HEK293 (cell line): ENCODE measurements around the gene IRAK1BP1.
A peak's percentile ranks its signal among the peaks of the same experiment; 100 is the strongest.

Source experiments
- BCL11B ChIP-seq: fragments of 450-650 bp; formaldehyde crosslinking; IDR thresholded peaks from 2 replicates; pipeline ENCODE4 v1.5.1; 2016; ENCODE audit warnings: low read depth, missing biosample characterization, missing genetic modification characterization
- GLIS2 ChIP-seq: fragments of 450-650 bp; formaldehyde crosslinking; IDR thresholded peaks from 2 replicates; pipeline ENCODE4 v1.5.1; 2016; ENCODE audit warnings: missing biosample characterization, missing genetic modification characterization
- KLF1 ChIP-seq: fragments of 450-650 bp; formaldehyde crosslinking; IDR thresholded peaks from 2 replicates; pipeline ENCODE4 v1.5.1; 2016; ENCODE audit warnings: missing biosample characterization, missing genetic modification characterization
- PATZ1 ChIP-seq: fragments of 450-650 bp; formaldehyde crosslinking; IDR thresholded peaks from 2 replicates; pipeline ENCODE4 v1.5.1; 2016; ENCODE audit warnings: missing biosample characterization, missing genetic modification characterization
- PRDM10 ChIP-seq: fragments of 450-650 bp; formaldehyde crosslinking; IDR thresholded peaks from 2 replicates; pipeline ENCODE4 v1.5.1; 2016; ENCODE audit warnings: missing biosample characterization, missing genetic modification characterization
- TCF7L2 ChIP-seq: IDR thresholded peaks from 2 replicates; pipeline ENCODE4 v1.6.1; 2011; ENCODE audit warnings: low read depth, mild to moderate bottlenecking, inconsistent platforms, low read length, moderate library complexity, borderline replicate concordance
- ZBTB1 ChIP-seq: fragments of 450-650 bp; formaldehyde crosslinking; IDR thresholded peaks from 2 replicates; pipeline ENCODE4 v1.5.1; 2016; ENCODE audit warnings: missing biosample characterization, missing genetic modification characterization
- ZBTB10 ChIP-seq: fragments of 450-650 bp; formaldehyde crosslinking; IDR thresholded peaks from 2 replicates; pipeline ENCODE4 v1.5.1; 2016; ENCODE audit warnings: missing biosample characterization, missing genetic modification characterization
- ZBTB17 ChIP-seq: fragments of 450-650 bp; formaldehyde crosslinking; IDR thresholded peaks from 2 replicates; pipeline ENCODE4 v1.5.1; 2016; ENCODE audit warnings: missing biosample characterization, missing genetic modification characterization
- ZBTB44 ChIP-seq: fragments of 450-650 bp; IDR thresholded peaks from 2 replicates; pipeline ENCODE4 v1.5.1; 2018; ENCODE audit warnings: missing biosample characterization, mild to moderate bottlenecking, missing genetic modification characterization
- ZBTB8A ChIP-seq: fragments of 450-650 bp; formaldehyde crosslinking; IDR thresholded peaks from 2 replicates; pipeline ENCODE4 v1.5.1; 2016; ENCODE audit warnings: missing biosample characterization, missing genetic modification characterization
- ZNF2 ChIP-seq: fragments of 450-650 bp; formaldehyde crosslinking; IDR thresholded peaks from 2 replicates; pipeline ENCODE4 v1.5.1; 2016; ENCODE audit warnings: missing biosample characterization, missing genetic modification characterization
- ZNF221 ChIP-seq: fragments of 450-650 bp; formaldehyde crosslinking; IDR thresholded peaks from 2 replicates; pipeline ENCODE4 v1.5.1; 2017; ENCODE audit warnings: missing biosample characterization, missing genetic modification characterization, borderline replicate concordance
- ZNF274 ChIP-seq, 2 experiments: fragments of 200-500 bp in 1 of 2; fragments of 450-650 bp in 1 of 2; sonication (Bioruptor generic) in 1 of 2; formaldehyde crosslinking in 1 of 2; IDR thresholded peaks; 2 replicates each; pipeline versions ENCODE4 v1.5.1 to v1.6.1; 2014 to 2016; ENCODE audit warnings: borderline replicate concordance in 1 of 2, inconsistent platforms in 1 of 2, low read length in 1 of 2, missing biosample characterization in 1 of 2, missing genetic modification characterization in 1 of 2
- ZNF37A ChIP-seq: fragments of 450-650 bp; IDR thresholded peaks from 2 replicates; pipeline ENCODE4 v1.5.1; 2018; ENCODE audit warnings: missing biosample characterization, missing genetic modification characterization
- ZNF433 ChIP-seq: fragments of 450-650 bp; formaldehyde crosslinking; IDR thresholded peaks from 2 replicates; pipeline ENCODE4 v1.5.1; 2016; ENCODE audit warnings: missing biosample characterization, missing genetic modification characterization, low read depth
- ZNF561 ChIP-seq: fragments of 450-650 bp; IDR thresholded peaks from 2 replicates; pipeline ENCODE4 v1.5.1; 2018; ENCODE audit warnings: missing biosample characterization, missing genetic modification characterization, borderline replicate concordance
- ZNF580 ChIP-seq: fragments of 450-650 bp; formaldehyde crosslinking; IDR thresholded peaks from 2 replicates; pipeline ENCODE4 v1.5.1; 2016; ENCODE audit warnings: missing biosample characterization, missing genetic modification characterization
- ZNF660 ChIP-seq: fragments of 450-650 bp; IDR thresholded peaks from 2 replicates; pipeline ENCODE4 v1.5.1; 2018; ENCODE audit warnings: missing biosample characterization, mild to moderate bottlenecking, missing genetic modification characterization
- ZNF664 ChIP-seq: fragments of 450-650 bp; formaldehyde crosslinking; IDR thresholded peaks from 2 replicates; pipeline ENCODE4 v1.5.1; 2016; ENCODE audit warnings: missing biosample characterization, missing genetic modification characterization
- ZNF692 ChIP-seq: fragments of 450-650 bp; formaldehyde crosslinking; IDR thresholded peaks from 2 replicates; pipeline ENCODE4 v1.5.1; 2016; ENCODE audit warnings: missing biosample characterization, missing genetic modification characterization
- ZNF76 ChIP-seq: fragments of 450-650 bp; formaldehyde crosslinking; IDR thresholded peaks from 2 replicates; pipeline ENCODE4; 2016; ENCODE audit warnings: low read depth, missing biosample characterization, missing genetic modification characterization, borderline replicate concordance
- ZNF777 ChIP-seq: fragments of 450-650 bp; formaldehyde crosslinking; IDR thresholded peaks from 2 replicates; pipeline ENCODE4 v1.5.1; 2017; ENCODE audit warnings: missing biosample characterization, missing genetic modification characterization, borderline replicate concordance
- ZNF791 ChIP-seq: fragments of 450-650 bp; formaldehyde crosslinking; IDR thresholded peaks from 2 replicates; pipeline ENCODE4 v1.5.1; 2016; ENCODE audit warnings: missing biosample characterization, missing genetic modification characterization
- ZNF830 ChIP-seq: fragments of 450-650 bp; IDR thresholded peaks from 2 replicates; pipeline ENCODE4 v1.5.0; 2018; ENCODE audit warnings: missing biosample characterization, missing genetic modification characterization, low read depth, mild to moderate bottlenecking, moderate library complexity
- ZNF837 ChIP-seq: fragments of 450-650 bp; formaldehyde crosslinking; IDR thresholded peaks from 2 replicates; pipeline ENCODE4 v1.5.1; 2016; ENCODE audit warnings: missing biosample characterization, missing genetic modification characterization
- ZNF843 ChIP-seq: fragments of 450-650 bp; formaldehyde crosslinking; IDR thresholded peaks from 2 replicates; pipeline ENCODE4 v1.5.1; 2016; ENCODE audit warnings: missing biosample characterization, missing genetic modification characterization

Gene IRAK1BP1

GRCh38 chr6:78867370-78868040 is at the start of gene IRAK1BP1 (continued):
- TF ChIP-seq BCL11B (tag by site-specific recombination) (peak; percentile 80; the same call in 1 of the 2 replicates), ZNF664 (tag by site-specific recombination) (peak; percentile 37; the same call in 1 of the 2 replicates), ZNF37A (no peak), ZNF274 (IDR thresholded peaks at IDR 0.05; ENCODE audit: low read length) (no peak), ZNF274 (tag by site-specific recombination; IDR thresholded peaks at IDR 0.05; ENCODE audit: borderline replicate concordance) (no peak), ZBTB10 (no peak), TCF7L2 (peak; percentile 79), GLIS2 (tag by site-specific recombination) (peak; percentile 98), ZNF433 (tag by site-specific recombination) (no peak), ZNF843 (tag by site-specific recombination) (no peak; the same call in none of the 2 replicates), ZNF2 (peak; percentile 96), ZNF221 (tag by site-specific recombination) (no peak), ZNF791 (tag by site-specific recombination) (no peak), ZBTB17 (peak; percentile 77), ZNF660 (tag by site-specific recombination) (peak; percentile 59), ZNF830 (tag by site-specific recombination) (no peak), PATZ1 (tag by site-specific recombination) (peak; percentile 91), PRDM10 (peak; percentile 98), KLF1 (peak; percentile 26; the same call in 1 of the 2 replicates), ZBTB44 (no peak), ZNF580 (tag by site-specific recombination) (peak; percentile 74), ZNF777 (tag by site-specific recombination) (peak; percentile 87), ZBTB8A (tag by site-specific recombination) (peak; percentile 79), ZNF692 (tag by site-specific recombination) (peak; percentile 99), ZNF76 (tag by site-specific recombination) (peak; percentile 92), ZNF837 (tag by site-specific recombination) (no peak), ZNF561 (tag by site-specific recombination) (peak; percentile 97), ZBTB1 (tag by site-specific recombination) (no peak)
